Left colon (tissue), 2 donors: ENCODE results near the gene COL5A2. TPM values are rescaled to one million over a fixed set of nuclear protein-coding genes. Genes with fewer than 3 reads are reported as not detected.

Experiments used
- ATAC-seq: fragments of 200-7000 bp; cut with Tn5 transposase; one replicate; pipeline ENCODE4 v1.9.1; 2020; ENCODE audit warnings: mild to moderate bottlenecking, moderate library complexity
- DNase-seq, 2 donors: peaks; one replicate each; pipeline ENCODE4 v3.0.0-alpha.2; 2020
- intact Hi-C, 2 donors: fragments of 100-400 bp; cut with DNase I in 1 of 2; cut with micrococcal nuclease in 1 of 2; formaldehyde crosslinking; loops; one replicate each; pipeline versions ENCODE4 v1.11.2 to v1.14.0; 2022; cut with DNase I, micrococcal nuclease
- total RNA-seq, 2 donors: library from RNA; stranded (reverse); fragmentation: NEBNext Ultra II Directional; extraction: Animal tissue kit (Norgen Biotek cat#: 25700); gene quantifications; one replicate each; pipeline ENCODE4 v1.2.1, GENCODE V29; 2021
- donor health status: DM: no; HTN: no; CAD: no.
- donor health status: DM: yes; HTN: yes; CAD: no.

The COL5A2 gene
- total RNA-seq, 2 donors from 2014 or later: 8.0 to 21.5 TPM

- intact Hi-C loops: no loop called here
- DNase-seq (no peak), ATAC-seq (no peak)
Measured at GRCh38 chr2:189082376-189082975, 97.1 kb downstream of the COL5A2 start.

- intact Hi-C loops: no loop called here
- ATAC-seq (no peak), DNase-seq (no peak)
Measured at GRCh38 chr2:189076572-189076971, 103.0 kb downstream of the COL5A2 start.

- intact Hi-C loops: no loop called here
- ATAC-seq: no peak
Measured at GRCh38 chr2:189076120-189076519, 103.4 kb downstream of the COL5A2 start.

GRCh38 chr2:189074506-189074905, 105.1 kb downstream of the COL5A2 start:
- no peak for DNase-seq
- no peak for ATAC-seq
- intact Hi-C loops: no loop called here

More at GRCh38 chr2:189076120-189076519, 103.4 kb downstream of the COL5A2 start:
- no peak for DNase-seq

- no peak for ATAC-seq
- intact Hi-C loops: no loop called here
Measured at GRCh38 chr2:189072036-189072435, 107.5 kb downstream of the COL5A2 start.

GRCh38 chr2:189069855-189070619, 109.5 kb downstream of the COL5A2 start:
- ATAC-seq: no peak
- DNase-seq: no peak
- intact Hi-C loops: no loop called here

More at GRCh38 chr2:189072036-189072435, 107.5 kb downstream of the COL5A2 start:
- DNase-seq: no peak

GRCh38 chr2:189066037-189066436, 113.5 kb downstream of the COL5A2 start:
- DNase-seq (no peak), ATAC-seq (no peak)
- intact Hi-C loops: no loop called here

GRCh38 chr2:189060096-189060642, 119.4 kb downstream of the COL5A2 start:
- ATAC-seq: no peak
- intact Hi-C loops: no loop called here
- no peak for DNase-seq

GRCh38 chr2:189057316-189057715, 122.2 kb downstream of the COL5A2 start:
- ATAC-seq (no peak), DNase-seq (no peak)
- intact Hi-C loops: loop anchor here in 1 of 2 donors (10.0 kb wide), 1 partner anchor 53 kb away; no protein-coding TSS in a partner anchor

- intact Hi-C loops: loop anchor here in 1 of 2 donors (10.0 kb wide), 1 partner anchor 52 kb away; no protein-coding TSS in a partner anchor
- ATAC-seq (no peak), DNase-seq (no peak)
Measured at GRCh38 chr2:189056200-189057106, 123.1 kb downstream of the COL5A2 start.

- ATAC-seq: no peak
- intact Hi-C loops: loop anchor here in 1 of 2 donors (10.0 kb wide), 1 partner anchor 45 kb away; no protein-coding TSS in a partner anchor
- DNase-seq: no peak
Measured at GRCh38 chr2:189050165-189050712, 129.3 kb downstream of the COL5A2 start.

- ATAC-seq: no peak
- intact Hi-C loops: loop anchor here in 1 of 2 donors (10.0 kb wide), 1 partner anchor 45 kb away; no protein-coding TSS in a partner anchor
- DNase-seq: no peak
Measured at GRCh38 chr2:189049709-189050164, 129.8 kb downstream of the COL5A2 start.

- intact Hi-C loops: no loop called here
- DNase-seq: no peak
- no peak for ATAC-seq
Measured at GRCh38 chr2:189048189-189048588, 131.4 kb downstream of the COL5A2 start.

- DNase-seq (no peak), ATAC-seq (no peak)
- intact Hi-C loops: no loop called here
Measured at GRCh38 chr2:189047171-189047888, 132.2 kb downstream of the COL5A2 start.

- intact Hi-C loops: no loop called here
- DNase-seq: no peak
- no peak for ATAC-seq
Measured at GRCh38 chr2:189046320-189046719, 133.2 kb downstream of the COL5A2 start.

- DNase-seq: no peak
- ATAC-seq: no peak
- intact Hi-C loops: no loop called here
Measured at GRCh38 chr2:189045836-189046235, 133.7 kb downstream of the COL5A2 start.

GRCh38 chr2:189037518-189037917, 142.0 kb downstream of the COL5A2 start:
- intact Hi-C loops: no loop called here
- DNase-seq (no peak), ATAC-seq (no peak)
